ENCODE measurements around the gene KLHL3. TPM values are rescaled to one million over a fixed set of nuclear protein-coding genes. Genes with fewer than 3 reads are reported as not detected.

The KLHL3 gene
- total RNA-seq, 3 donors from 2014 or later, result 2.0 to 2.9 (median 2.6) TPM

GRCh38 chr5:137617528-137618205, 118.2 kb downstream of the KLHL3 start:
- Mint-ChIP-seq H3K27me3 (ENCODE audit: low read depth) (no peaks in the 10 kb centered on the region), H3K4me3 (no peak overlapping the region), H3K9me3 (no peaks in the 10 kb centered on the region), H3K36me3 (ENCODE audit: insufficient read depth) (peaks cover 5% of the 10 kb centered on the region), H3K4me1 (ENCODE audit: low read depth) (no peaks in the 10 kb centered on the region)
- DNase-seq (no peak), ATAC-seq (no peak)

- peaks cover 1% of the 10 kb centered on the region for H3K36me3 Mint-ChIP-seq (ENCODE audit: insufficient read depth)
Observed at GRCh38 chr5:137616046-137616445, 119.8 kb downstream of the KLHL3 start.

GRCh38 chr5:137615171-137615775, 120.6 kb downstream of the KLHL3 start:
- Mint-ChIP-seq H3K27me3 (ENCODE audit: low read depth) (no peaks in the 10 kb centered on the region), H3K4me3 (no peak overlapping the region), H3K36me3 (ENCODE audit: insufficient read depth) (peaks cover 1% of the 10 kb centered on the region), H3K4me1 (ENCODE audit: low read depth) (no peaks in the 10 kb centered on the region), H3K9me3 (no peaks in the 10 kb centered on the region)
- ATAC-seq (no peak), DNase-seq (no peak)

More at GRCh38 chr5:137616046-137616445, 119.8 kb downstream of the KLHL3 start:
- H3K4me3 Mint-ChIP-seq, result no peak overlapping the region
- no peaks in the 10 kb centered on the region for H3K27me3 Mint-ChIP-seq (ENCODE audit: low read depth)
- no peaks in the 10 kb centered on the region for H3K4me1 Mint-ChIP-seq (ENCODE audit: low read depth)
- DNase-seq (no peak), ATAC-seq (no peak)
- H3K9me3 Mint-ChIP-seq, result no peaks in the 10 kb centered on the region

GRCh38 chr5:137613554-137614265, 122.2 kb downstream of the KLHL3 start:
- no peaks in the 10 kb centered on the region for H3K4me1 Mint-ChIP-seq (ENCODE audit: low read depth)
- peak in 1 of 2 donors; percentile 27 for ATAC-seq
- no peak overlapping the region for H3K4me3 Mint-ChIP-seq
- H3K27me3 Mint-ChIP-seq (ENCODE audit: low read depth), result no peaks in the 10 kb centered on the region
- no peaks in the 10 kb centered on the region for H3K36me3 Mint-ChIP-seq (ENCODE audit: insufficient read depth)
- H3K9me3 Mint-ChIP-seq, result no peaks in the 10 kb centered on the region
- no peak for DNase-seq

GRCh38 chr5:137612576-137612975, 123.3 kb downstream of the KLHL3 start:
- H3K4me1 Mint-ChIP-seq (ENCODE audit: low read depth), result no peaks in the 10 kb centered on the region
- no peaks in the 10 kb centered on the region for H3K27me3 Mint-ChIP-seq (ENCODE audit: low read depth)
- H3K9me3 Mint-ChIP-seq, result no peaks in the 10 kb centered on the region
- no peak for ATAC-seq
- no peak overlapping the region for H3K4me3 Mint-ChIP-seq
- no peak for DNase-seq
- H3K36me3 Mint-ChIP-seq (ENCODE audit: insufficient read depth), result no peaks in the 10 kb centered on the region

- Mint-ChIP-seq H3K36me3 (ENCODE audit: insufficient read depth) (no peaks in the 10 kb centered on the region), H3K4me3 (no peak overlapping the region), H3K27me3 (ENCODE audit: low read depth) (peaks cover 3% of the 10 kb centered on the region), H3K4me1 (ENCODE audit: low read depth) (no peaks in the 10 kb centered on the region), H3K9me3 (no peaks in the 10 kb centered on the region)
- DNase-seq (no peak), ATAC-seq (no peak)
Observed at GRCh38 chr5:137611794-137612435, 124.0 kb downstream of the KLHL3 start.

- no peak for ATAC-seq
- no peaks in the 10 kb centered on the region for H3K4me1 Mint-ChIP-seq (ENCODE audit: low read depth)
- H3K27me3 Mint-ChIP-seq (ENCODE audit: low read depth), result peaks cover 3% of the 10 kb centered on the region
- no peaks in the 10 kb centered on the region for H3K36me3 Mint-ChIP-seq (ENCODE audit: insufficient read depth)
- no peak overlapping the region for H3K4me3 Mint-ChIP-seq
- no peaks in the 10 kb centered on the region for H3K9me3 Mint-ChIP-seq
- no peak for DNase-seq
Observed at GRCh38 chr5:137611011-137611580, 124.8 kb downstream of the KLHL3 start.

DNA sequence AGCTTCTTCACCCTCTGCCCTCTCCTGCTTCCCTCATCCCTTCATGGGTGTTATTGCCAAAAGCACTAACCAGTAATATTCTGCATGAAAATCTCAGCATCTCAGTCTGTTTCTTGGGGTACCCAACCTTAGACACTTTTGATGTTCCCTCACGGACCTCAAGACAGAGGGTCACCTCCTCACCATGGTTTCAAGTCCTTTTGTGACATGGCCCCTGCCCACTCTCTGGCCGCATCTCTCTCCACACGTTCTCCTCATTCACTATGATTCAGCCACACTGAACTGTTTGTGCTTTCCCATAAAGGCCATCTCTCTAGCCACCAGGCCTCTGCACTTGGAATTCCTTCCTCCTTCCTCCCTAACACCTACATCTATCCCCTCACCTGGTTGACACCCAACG, 125.3 kb downstream of the KLHL3 start:
- H3K4me1 Mint-ChIP-seq (ENCODE audit: low read depth), result no peaks in the 10 kb centered on the region
- no peak overlapping the region for H3K4me3 Mint-ChIP-seq
- no peak for ATAC-seq
- H3K9me3 Mint-ChIP-seq, result no peaks in the 10 kb centered on the region
- H3K27me3 Mint-ChIP-seq (ENCODE audit: low read depth), result peaks cover 8% of the 10 kb centered on the region
- no peak for DNase-seq
- no peaks in the 10 kb centered on the region for H3K36me3 Mint-ChIP-seq (ENCODE audit: insufficient read depth)

DNA sequence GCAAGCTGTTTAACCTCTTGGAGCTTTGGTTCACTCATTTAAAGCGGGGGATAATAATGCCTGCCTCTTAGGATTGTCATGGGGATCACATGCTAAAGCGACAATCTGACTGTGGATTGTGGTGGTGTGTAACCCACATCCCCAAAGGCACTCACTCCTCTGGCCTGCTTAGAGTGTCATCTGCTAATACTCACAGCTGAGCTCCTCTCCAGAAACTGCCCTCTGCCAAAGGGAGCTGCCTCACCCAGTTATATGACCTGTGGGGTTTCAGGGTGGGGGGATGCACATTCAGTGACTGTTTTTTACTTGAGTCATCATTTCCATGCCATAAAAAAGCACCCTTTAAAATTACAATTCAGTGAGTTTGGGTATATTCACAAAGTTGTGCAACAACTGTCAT, 126.8 kb downstream of the KLHL3 start:
- Mint-ChIP-seq H3K9me3 (no peaks in the 10 kb centered on the region), H3K4me1 (ENCODE audit: low read depth) (no peaks in the 10 kb centered on the region), H3K36me3 (ENCODE audit: insufficient read depth) (no peaks in the 10 kb centered on the region), H3K27me3 (ENCODE audit: low read depth) (peaks cover 15% of the 10 kb centered on the region), H3K4me3 (no peak overlapping the region)
- DNase-seq, result no peak
- ATAC-seq, result no peak

- Mint-ChIP-seq H3K9me3 (no peaks in the 10 kb centered on the region), H3K36me3 (ENCODE audit: insufficient read depth) (no peaks in the 10 kb centered on the region), H3K4me1 (ENCODE audit: low read depth) (no peaks in the 10 kb centered on the region), H3K4me3 (no peak overlapping the region), H3K27me3 (ENCODE audit: low read depth) (peaks cover 15% of the 10 kb centered on the region)
- no peak for DNase-seq
- no peak for ATAC-seq
Observed at GRCh38 chr5:137607771-137608170, 128.1 kb downstream of the KLHL3 start.

- no peak overlapping the region for H3K4me3 Mint-ChIP-seq
- H3K4me1 Mint-ChIP-seq (ENCODE audit: low read depth), result no peaks in the 10 kb centered on the region
- no peaks in the 10 kb centered on the region for H3K36me3 Mint-ChIP-seq (ENCODE audit: insufficient read depth)
Observed at GRCh38 chr5:137606401-137606800, 129.5 kb downstream of the KLHL3 start.

GRCh38 chr5:137605411-137605810, 130.5 kb downstream of the KLHL3 start:
- Mint-ChIP-seq H3K4me3 (no peak overlapping the region), H3K36me3 (ENCODE audit: insufficient read depth) (no peaks in the 10 kb centered on the region), H3K27me3 (ENCODE audit: low read depth) (peaks cover 18% of the 10 kb centered on the region), H3K9me3 (no peaks in the 10 kb centered on the region), H3K4me1 (ENCODE audit: low read depth) (no peaks in the 10 kb centered on the region)
- no peak for DNase-seq
- ATAC-seq, result no peak

More at GRCh38 chr5:137606401-137606800, 129.5 kb downstream of the KLHL3 start:
- peaks cover 15% of the 10 kb centered on the region for H3K27me3 Mint-ChIP-seq (ENCODE audit: low read depth)
- ATAC-seq (no peak), DNase-seq (no peak)
- no peaks in the 10 kb centered on the region for H3K9me3 Mint-ChIP-seq

GRCh38 chr5:137604348-137605095, 131.4 kb downstream of the KLHL3 start:
- Mint-ChIP-seq H3K9me3 (no peaks in the 10 kb centered on the region), H3K36me3 (ENCODE audit: insufficient read depth) (no peaks in the 10 kb centered on the region), H3K4me1 (ENCODE audit: low read depth) (no peaks in the 10 kb centered on the region), H3K27me3 (ENCODE audit: low read depth) (peaks cover 23% of the 10 kb centered on the region), H3K4me3 (no peak overlapping the region)
- no peak for DNase-seq
- no peak for ATAC-seq

- Mint-ChIP-seq H3K4me3 (no peak overlapping the region), H3K9me3 (no peaks in the 10 kb centered on the region), H3K4me1 (ENCODE audit: low read depth) (no peaks in the 10 kb centered on the region), H3K36me3 (ENCODE audit: insufficient read depth) (no peaks in the 10 kb centered on the region), H3K27me3 (ENCODE audit: low read depth) (peaks cover 29% of the 10 kb centered on the region)
- DNase-seq, result no peak
- ATAC-seq, result no peak
Observed at GRCh38 chr5:137603891-137604290, 132.0 kb downstream of the KLHL3 start.
